ENCODE measurements around the gene CAPN11.

DNA sequence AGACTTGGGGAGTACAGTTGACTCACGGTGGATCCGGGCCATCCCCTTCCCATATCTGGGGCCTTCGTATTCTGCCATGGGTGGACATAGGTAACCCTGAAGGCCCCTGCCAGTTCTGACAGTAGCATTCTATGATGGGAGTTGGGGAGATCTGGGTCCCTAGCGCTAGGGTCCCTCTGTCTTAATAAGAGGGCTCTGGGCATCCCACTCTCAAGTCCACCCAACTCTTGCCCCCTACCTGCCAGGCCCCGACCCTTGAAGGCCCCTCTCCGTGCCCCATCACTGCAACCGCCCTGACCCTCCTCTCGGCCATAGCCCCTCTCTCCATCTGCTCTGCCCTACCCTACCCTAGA is 6.5 kb upstream of the CAPN11 start:
- TF ChIP-seq, protein P1, sequence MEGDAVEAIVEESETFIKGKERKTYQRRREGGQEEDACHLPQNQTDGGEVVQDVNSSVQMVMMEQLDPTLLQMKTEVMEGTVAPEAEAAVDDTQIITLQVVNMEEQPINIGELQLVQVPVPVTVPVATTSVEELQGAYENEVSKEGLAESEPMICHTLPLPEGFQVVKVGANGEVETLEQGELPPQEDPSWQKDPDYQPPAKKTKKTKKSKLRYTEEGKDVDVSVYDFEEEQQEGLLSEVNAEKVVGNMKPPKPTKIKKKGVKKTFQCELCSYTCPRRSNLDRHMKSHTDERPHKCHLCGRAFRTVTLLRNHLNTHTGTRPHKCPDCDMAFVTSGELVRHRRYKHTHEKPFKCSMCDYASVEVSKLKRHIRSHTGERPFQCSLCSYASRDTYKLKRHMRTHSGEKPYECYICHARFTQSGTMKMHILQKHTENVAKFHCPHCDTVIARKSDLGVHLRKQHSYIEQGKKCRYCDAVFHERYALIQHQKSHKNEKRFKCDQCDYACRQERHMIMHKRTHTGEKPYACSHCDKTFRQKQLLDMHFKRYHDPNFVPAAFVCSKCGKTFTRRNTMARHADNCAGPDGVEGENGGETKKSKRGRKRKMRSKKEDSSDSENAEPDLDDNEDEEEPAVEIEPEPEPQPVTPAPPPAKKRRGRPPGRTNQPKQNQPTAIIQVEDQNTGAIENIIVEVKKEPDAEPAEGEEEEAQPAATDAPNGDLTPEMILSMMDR (IDR thresholded peaks at IDR 0.05): peak in 1 of 4 experiments; percentile 30
- no peak for TF ChIP-seq POLR2A (IDR thresholded peaks at IDR 0.05)
- no peak for TF ChIP-seq POLR2AphosphoS5 (IDR thresholded peaks at IDR 0.05)
